Measurements from ENCODE around the gene MMD2.

DNA sequence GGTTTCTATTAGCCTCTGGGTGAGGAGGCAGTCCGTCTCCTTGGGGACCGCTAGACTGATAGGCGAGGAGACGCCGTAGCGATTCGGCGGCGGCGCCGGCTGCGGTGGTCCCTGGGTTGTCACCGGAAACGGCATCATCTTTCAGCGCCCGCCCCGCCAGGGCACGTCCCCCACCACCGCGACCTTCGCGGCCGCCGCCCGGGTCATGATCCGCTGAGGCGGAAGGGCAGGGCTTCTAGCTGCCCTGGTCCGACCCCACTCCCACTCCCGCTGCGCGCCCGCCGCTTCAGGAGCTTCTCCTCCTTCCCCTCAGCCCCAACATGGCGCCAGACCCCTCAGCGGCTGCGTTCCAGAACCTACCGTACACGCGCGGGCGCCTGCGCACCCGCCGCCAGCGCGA lies 97.3 kb downstream of the MMD2 start, which contains the start of gene PAPOLB:
- TF ChIP-seq, protein P1, sequence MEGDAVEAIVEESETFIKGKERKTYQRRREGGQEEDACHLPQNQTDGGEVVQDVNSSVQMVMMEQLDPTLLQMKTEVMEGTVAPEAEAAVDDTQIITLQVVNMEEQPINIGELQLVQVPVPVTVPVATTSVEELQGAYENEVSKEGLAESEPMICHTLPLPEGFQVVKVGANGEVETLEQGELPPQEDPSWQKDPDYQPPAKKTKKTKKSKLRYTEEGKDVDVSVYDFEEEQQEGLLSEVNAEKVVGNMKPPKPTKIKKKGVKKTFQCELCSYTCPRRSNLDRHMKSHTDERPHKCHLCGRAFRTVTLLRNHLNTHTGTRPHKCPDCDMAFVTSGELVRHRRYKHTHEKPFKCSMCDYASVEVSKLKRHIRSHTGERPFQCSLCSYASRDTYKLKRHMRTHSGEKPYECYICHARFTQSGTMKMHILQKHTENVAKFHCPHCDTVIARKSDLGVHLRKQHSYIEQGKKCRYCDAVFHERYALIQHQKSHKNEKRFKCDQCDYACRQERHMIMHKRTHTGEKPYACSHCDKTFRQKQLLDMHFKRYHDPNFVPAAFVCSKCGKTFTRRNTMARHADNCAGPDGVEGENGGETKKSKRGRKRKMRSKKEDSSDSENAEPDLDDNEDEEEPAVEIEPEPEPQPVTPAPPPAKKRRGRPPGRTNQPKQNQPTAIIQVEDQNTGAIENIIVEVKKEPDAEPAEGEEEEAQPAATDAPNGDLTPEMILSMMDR (IDR thresholded peaks at IDR 0.05) = no peak
- TF ChIP-seq MAX (IDR thresholded peaks at IDR 0.05) (no peak), CEBPB (IDR thresholded peaks at IDR 0.05) (no peak), POLR2A (IDR thresholded peaks at IDR 0.05; ENCODE audit: low read length) (no peak), TP53 (CRISPR knock-in tag; IDR thresholded peaks at IDR 0.05) (no peak), USF2 (IDR thresholded peaks at IDR 0.05) (no peak)

All from A549 (cell line).